HEK293T (cell line): ENCODE results near the gene PSMG1.

Source experiments
- BHLHE40 ChIP-seq: fragments of 450-650 bp; IDR thresholded peaks from 2 replicates; pipeline ENCODE4 v1.6.1; 2016; ENCODE audit warnings: mild to moderate bottlenecking, moderate library complexity, borderline replicate concordance
- CTBP1 ChIP-seq: fragments of 450-650 bp; IDR thresholded peaks from 2 replicates; pipeline ENCODE4 v1.6.1; 2016; ENCODE audit warnings: borderline replicate concordance
- ELF4 ChIP-seq: fragments of 450-650 bp; IDR thresholded peaks from 2 replicates; pipeline ENCODE4 v1.6.1; 2017; ENCODE audit warnings: antibody characterized with exemption
- FOXA1 ChIP-seq: fragments of 450-650 bp; IDR thresholded peaks from 2 replicates; pipeline ENCODE4 v1.6.1; 2016; ENCODE audit warnings: mild to moderate bottlenecking
- FOXM1 ChIP-seq: fragments of 450-650 bp; IDR thresholded peaks from 2 replicates; pipeline ENCODE4 v1.6.1; 2017; ENCODE audit warnings: mild to moderate bottlenecking, borderline replicate concordance
- LEF1 ChIP-seq: fragments of 450-650 bp; IDR thresholded peaks from 2 replicates; pipeline ENCODE4 v1.6.1; 2017; ENCODE audit warnings: mild to moderate bottlenecking, borderline replicate concordance
- NFRKB ChIP-seq: fragments of 450-650 bp; IDR thresholded peaks from 2 replicates; pipeline ENCODE4 v1.6.1; 2016; ENCODE audit warnings: mild to moderate bottlenecking, moderate library complexity
- TARDBP ChIP-seq: fragments of 450-650 bp; IDR thresholded peaks from 2 replicates; pipeline ENCODE4 v1.6.1; 2016

DNA sequence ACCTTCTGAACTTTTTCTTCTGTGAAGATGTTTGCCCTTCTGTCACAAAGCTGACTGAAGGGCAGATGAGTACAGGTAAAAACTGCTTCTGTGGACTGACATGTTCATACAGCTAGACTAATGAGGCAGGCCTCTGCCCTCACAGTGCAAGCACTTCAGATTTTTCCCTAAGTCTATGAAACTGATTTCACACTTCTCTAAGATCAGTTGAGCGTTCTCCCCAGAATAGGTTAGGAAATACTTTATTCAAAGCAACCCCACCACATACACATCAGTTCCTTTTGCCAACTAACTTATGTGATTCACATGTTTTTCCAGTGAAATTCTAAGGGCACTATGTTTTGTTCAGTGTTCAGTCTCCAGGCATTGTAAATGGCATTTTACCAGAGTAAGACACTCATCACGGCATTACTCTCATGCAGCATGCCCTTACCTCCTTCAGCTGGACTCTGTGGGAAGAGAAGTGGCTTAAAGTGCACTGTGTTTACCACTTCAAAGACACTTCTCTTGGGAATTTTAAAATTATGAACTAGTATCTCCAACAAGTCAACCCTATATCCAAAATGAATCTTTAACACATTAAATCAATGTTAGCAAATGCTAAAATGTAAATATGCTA is 5.4 kb upstream of the PSMG1 start:
- TF ChIP-seq TARDBP = no peak
- TF ChIP-seq BHLHE40 = no peak
- no peak for TF ChIP-seq ELF4
- TF ChIP-seq FOXM1 = no peak
- TF ChIP-seq LEF1 = no peak
- TF ChIP-seq FOXA1 = no peak
- TF ChIP-seq CTBP1 = no peak
- TF ChIP-seq NFRKB = no peak
